Motor neuron (in vitro differentiated cells): ENCODE data around the gene ATM. TPM values are rescaled to one million over a fixed set of nuclear protein-coding genes. Genes with fewer than 3 reads are reported as not detected.
"Not testable (repeated sequence)": the region's sequence is repeated elsewhere in the genome, so short reads cannot be mapped to it uniquely, and the experiment has no call there.

Source experiments
- ATAC-seq, 8 experiments: fragments of 200-7000 bp; cut with Tn5 transposase; replicated peaks in 6 of 8; 2 replicates each; pipeline ENCODE4 v1.8.0; 2021; ENCODE audit warnings: mild to moderate bottlenecking in 8 of 8, moderate library complexity in 8 of 8
- H3K27ac ChIP-seq, 2 donors: fragments of 250-450 bp; sonication (Bioruptor Pico); 2 replicates each; pipeline ENCODE4 v1.9.0; 2021; ENCODE audit warnings: antibody characterized with exemption in 2 of 2, mild to moderate bottlenecking in 2 of 2, moderate library complexity in 1 of 2
- H3K4me1 ChIP-seq, 2 donors: fragments of 250-450 bp; sonication (Bioruptor Pico); replicated peaks in 1 of 2; 2 replicates each; pipeline ENCODE4 v1.6.1; 2021; ENCODE audit warnings: antibody characterized with exemption in 2 of 2, mild to moderate bottlenecking in 2 of 2, moderate library complexity in 1 of 2
- H3K4me3 ChIP-seq, 5 donors: fragments of 250-450 bp; sonication (Bioruptor Pico); 2 replicates each; pipeline ENCODE4 v1.9.0; 2021; ENCODE audit warnings: antibody characterized with exemption in 5 of 5, mild to moderate bottlenecking in 5 of 5, moderate library complexity in 4 of 5
- WGBS, 10 experiments: fragments of 450-650 bp; shearing (Covaris generic); methylation state at CpG; one replicate each; pipeline ENCODE4 v1.0.0; 2022; 5-methylcytosine and 5-hydroxymethylcytosine counted together
- in situ Hi-C, 9 experiments: fragments of 400-800 bp; cut with MboI; loops; one replicate each; pipeline ENCODE4 v1.15.0; 2021; ENCODE audit warnings: low sequenced_read_pairs in 9 of 9, low pct_unique_long_range_greater_than_20kb in 2 of 9; ENCODE audit not compliant: unreplicated experiment in 9 of 9
- total RNA-seq, 8 experiments: library from RNA; unstranded; fragments of 300-600 nt; gene quantifications; 2 replicates each; pipeline versions ENCODE4 v1.2.3 to v1.2.4, GENCODE V29; 2022

ATM gene
- total RNA-seq, 8 experiments from 2014 or later, result 41.2 to 132 (median 59.1) TPM

DNA sequence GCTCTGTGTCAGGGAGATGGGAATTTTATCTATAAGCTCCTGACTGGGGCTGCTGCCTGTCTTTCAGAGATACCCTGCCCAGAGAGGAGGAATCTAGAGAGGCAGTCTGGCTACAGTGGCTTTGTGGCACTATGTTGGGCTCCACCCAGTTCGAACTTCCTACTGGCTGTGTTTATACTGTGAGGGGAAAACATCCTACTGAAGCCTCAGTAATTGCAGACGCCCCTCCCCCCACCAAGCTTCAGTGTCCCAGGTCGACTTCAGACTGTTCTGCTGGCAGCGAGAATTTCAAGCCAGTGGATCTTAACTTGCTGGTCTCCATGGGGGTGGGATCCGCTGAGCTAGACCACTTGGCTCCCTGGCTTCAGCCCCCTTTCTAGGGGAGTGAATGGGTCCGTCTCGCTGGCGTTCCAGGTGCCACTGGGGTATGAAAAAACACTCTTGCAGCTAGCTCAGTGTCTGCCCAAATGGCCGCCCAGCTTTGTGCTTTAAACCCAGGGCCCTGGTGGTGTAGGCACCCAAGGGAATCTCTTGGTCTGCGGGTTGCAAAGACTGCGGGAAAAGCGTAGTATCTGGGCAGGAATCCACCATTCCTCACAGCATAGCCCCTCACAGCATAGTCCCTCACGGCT lies 54.2 kb downstream of the ATM start:
- ATAC-seq, in situ Hi-C loops, H3K4me1 ChIP-seq, H3K4me3 ChIP-seq, H3K27ac ChIP-seq: not testable (repeated sequence)
- 80 to 100% (median 91%) methylated on average over 2 to 6 of the region's 13 CpGs; no CpG with 5 or more reads in 6 of the 10 experiments for WGBS, 10 experiments

DNA sequence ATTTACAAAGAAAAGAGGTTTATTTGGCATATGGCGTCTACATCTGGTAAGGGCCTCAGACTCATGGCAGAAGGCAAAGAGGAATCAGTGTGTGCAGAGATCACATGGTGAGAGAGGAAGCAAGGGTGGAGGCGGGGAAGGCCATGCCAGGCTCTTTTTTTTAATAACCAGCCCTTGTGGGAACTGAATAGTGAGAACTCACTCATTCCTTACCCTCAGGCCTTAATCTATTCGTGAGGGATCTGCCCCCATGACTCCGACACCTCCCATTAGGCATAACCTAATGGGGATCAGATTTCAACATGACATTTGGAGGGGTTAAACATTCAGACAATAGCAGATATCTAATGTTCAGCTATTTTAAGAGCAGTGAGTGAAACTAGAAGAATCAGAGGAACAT lies 55.7 kb downstream of the ATM start:
- in situ Hi-C loops, result no loop called here
- Histone ChIP-seq H3K4me3 (no peak overlapping the region), H3K27ac (no peak overlapping the region), H3K4me1 (no peaks in the 10 kb centered on the region)
- peak in 6 of 8 experiments; percentile 17 to 97 (median 80) for ATAC-seq
- 21 to 86% (median 50%) methylated on average over 1 to 4 of the region's 4 CpGs; no CpG with 5 or more reads in 1 of the 10 experiments for WGBS, 10 experiments

DNA sequence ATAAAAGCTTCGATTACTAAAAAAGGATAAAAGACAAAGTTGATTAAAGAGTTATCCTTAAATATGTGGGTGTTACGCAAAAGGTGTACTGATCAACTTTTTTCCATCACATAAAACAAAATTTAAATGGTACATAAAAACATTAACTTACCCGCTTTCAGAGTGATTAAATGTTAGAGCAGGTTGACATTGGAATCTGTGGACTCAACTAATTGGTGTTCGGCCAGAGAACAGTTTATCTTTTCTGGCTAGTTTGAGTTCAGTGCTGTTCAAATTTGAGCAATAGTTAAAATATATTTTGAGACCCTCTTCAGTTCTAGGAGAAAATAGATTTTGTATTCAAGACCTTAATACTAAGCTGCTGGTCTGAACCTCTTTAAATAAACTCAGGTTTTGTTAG lies 56.1 kb downstream of the ATM start:
- in situ Hi-C loops, result no loop called here
- 80 to 100% (median 95%) methylated on average over 1 to 4 of the region's 4 CpGs for WGBS, 10 experiments
- peak in 1 of 8 experiments; percentile 19 for ATAC-seq
- Histone ChIP-seq H3K4me3 (no peak overlapping the region), H3K27ac (no peak overlapping the region), H3K4me1 (no peaks in the 10 kb centered on the region)

DNA sequence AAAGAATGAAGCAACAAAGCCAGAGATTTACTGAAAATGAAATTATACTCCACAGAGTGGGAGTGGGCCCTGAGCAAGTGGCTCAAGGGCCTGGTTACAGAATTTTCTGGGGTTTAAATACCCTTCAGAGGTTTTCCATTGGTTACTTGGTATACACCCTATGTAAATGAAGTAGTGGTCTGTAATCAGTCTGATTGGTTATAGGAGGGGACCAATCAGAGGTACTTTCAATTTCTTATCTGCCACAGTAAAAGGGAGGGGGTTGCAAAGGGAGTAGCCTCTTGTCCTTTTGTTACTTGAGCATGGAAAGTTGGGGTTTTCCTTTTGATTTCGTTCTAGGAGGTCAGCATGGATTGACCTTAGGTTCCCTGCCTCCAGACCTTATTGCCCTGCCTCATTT lies 63.5 kb downstream of the ATM start:
- WGBS, 10 experiments, result 40 to 100% (median 90%) methylated on average over 1 of the region's 1 CpG; no CpG with 5 or more reads in 3 of the 10 experiments
- no peak overlapping the region for H3K4me3 ChIP-seq
- no peak overlapping the region for H3K27ac ChIP-seq
- in situ Hi-C loops, result no loop called here
- H3K4me1 ChIP-seq, result no peaks in the 10 kb centered on the region
- ATAC-seq, result no peak

DNA sequence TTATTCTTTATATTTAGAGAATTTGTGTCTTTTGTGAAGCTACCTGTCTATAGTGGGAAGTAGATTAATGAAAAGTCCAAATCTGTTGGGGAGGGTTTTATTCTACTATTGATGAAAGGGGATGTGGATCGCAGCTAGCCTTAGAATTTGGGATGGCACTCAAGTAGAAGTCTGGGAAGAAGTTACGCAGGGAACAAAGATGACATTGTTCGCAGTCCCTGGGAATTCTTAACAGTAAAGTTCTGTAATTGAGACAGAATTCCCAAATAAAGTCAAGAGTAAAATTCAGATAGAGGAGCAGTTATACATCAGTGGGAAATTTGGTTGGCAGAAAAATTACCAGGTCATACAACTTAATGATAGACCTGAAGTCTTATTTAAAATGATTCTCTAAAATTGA lies 64.1 kb downstream of the ATM start:
- WGBS, 10 experiments, result 88 to 100% (median 100%) methylated on average over 1 to 3 of the region's 3 CpGs
- in situ Hi-C loops, result no loop called here
- no peak for ATAC-seq
- no peak overlapping the region for H3K27ac ChIP-seq
- no peak overlapping the region for H3K4me3 ChIP-seq
- no peaks in the 10 kb centered on the region for H3K4me1 ChIP-seq

DNA sequence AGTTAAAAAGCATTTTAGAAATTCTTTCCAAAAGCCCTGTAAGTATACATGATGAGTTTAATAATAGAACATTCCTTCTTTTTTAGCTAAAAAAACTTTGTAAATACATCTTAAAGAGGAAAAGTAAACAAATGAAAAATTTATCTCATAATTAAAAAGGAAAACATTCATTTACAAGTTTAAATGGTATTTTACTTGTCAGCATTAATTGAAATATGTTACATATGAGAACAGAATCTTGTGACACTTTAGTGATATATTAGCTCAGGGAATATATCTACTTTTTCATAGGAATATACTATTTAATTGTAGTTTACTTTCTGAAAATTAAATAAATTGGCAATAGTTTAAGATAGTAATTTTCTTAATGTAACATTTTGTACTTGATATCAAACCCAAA lies 66.2 kb downstream of the ATM start:
- H3K27ac ChIP-seq, ATAC-seq, H3K4me1 ChIP-seq, in situ Hi-C loops, H3K4me3 ChIP-seq: not testable (repeated sequence)

DNA sequence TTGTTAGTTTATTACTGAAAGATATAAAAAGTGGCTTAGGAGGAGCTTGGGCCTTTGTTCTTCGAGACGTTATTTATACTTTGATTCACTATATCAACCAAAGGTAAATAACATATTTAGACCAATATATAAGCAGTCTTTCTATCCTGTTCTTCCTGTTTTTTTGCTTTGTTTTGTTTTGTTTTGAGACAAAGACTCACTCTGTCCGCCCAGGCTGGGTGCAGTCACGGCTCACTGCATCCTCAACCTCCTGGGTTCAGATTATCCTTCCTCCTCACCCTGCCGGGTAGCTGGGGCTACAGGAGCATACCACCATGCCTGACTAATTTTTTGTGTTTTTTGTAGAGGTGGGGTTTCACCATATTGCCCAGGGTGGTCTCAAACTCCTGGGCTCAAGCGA lies 66.8 kb downstream of the ATM start:
- 73 to 100% (median 93%) methylated on average over 2 to 6 of the region's 6 CpGs; no CpG with 5 or more reads in 2 of the 10 experiments for WGBS, 10 experiments
- in situ Hi-C loops, result no loop called here
- no peak overlapping the region for H3K27ac ChIP-seq
- no peaks in the 10 kb centered on the region for H3K4me1 ChIP-seq
- no peak overlapping the region for H3K4me3 ChIP-seq
- ATAC-seq, result no peak

DNA sequence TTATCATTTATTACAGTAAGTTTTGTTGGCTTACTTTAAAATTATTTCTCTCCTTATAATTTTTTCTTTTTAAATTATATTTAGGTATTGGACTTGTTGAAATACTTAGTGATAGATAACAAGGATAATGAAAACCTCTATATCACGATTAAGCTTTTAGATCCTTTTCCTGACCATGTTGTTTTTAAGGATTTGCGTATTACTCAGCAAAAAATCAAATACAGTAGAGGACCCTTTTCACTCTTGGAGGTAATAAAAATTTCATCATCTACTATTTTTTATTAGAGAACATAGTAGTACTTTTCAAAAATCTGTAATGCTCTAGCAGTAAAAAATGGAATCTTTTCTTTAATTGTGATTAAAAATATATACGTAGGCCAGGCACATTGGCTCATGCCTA lies 70.4 kb downstream of the ATM start:
- in situ Hi-C loops, result no loop called here
- Histone ChIP-seq H3K4me3 (no peak overlapping the region), H3K27ac (no peak overlapping the region), H3K4me1 (no peaks in the 10 kb centered on the region)
- no peak for ATAC-seq
- WGBS, 10 experiments, result 89 to 100% (median 100%) methylated on average over 1 to 3 of the region's 3 CpGs

DNA sequence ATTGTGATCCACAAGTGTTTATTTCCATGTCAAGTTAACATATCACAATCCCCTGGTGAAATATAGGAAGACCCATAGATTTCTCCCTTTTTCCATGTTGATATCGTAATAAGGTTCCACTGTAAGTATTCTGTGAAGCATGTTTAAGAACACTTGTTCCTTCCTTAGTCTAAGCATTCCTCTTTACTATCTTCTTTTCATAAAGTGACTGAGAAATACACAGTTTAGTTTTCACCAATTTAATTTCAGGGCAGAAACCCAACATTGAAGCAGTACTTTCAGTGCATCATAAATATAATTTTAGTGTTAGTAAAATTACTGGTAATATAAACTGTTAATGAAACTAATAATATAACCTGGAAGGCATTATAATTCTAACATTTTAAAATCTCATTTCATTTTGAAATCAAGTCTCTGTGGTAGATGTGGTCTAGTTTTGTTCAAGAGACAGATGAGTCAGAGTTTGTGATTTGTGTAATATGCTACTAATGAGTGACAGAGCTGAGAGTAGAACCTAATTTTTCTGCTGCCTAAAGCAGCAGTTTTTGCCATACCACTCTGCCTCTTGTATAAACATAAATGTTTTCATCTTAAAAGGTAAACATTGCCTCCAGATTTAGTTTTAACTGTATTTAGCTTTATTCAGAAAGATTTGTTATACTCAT lies 79.4 kb downstream of the ATM start:
- no peaks in the 10 kb centered on the region for H3K4me1 ChIP-seq
- 50 to 100% (median 100%) methylated on average over 1 of the region's 1 CpG; no CpG with 5 or more reads in 1 of the 10 experiments for WGBS, 10 experiments
- ATAC-seq, result peak in 1 of 8 experiments; percentile 25
- no peak overlapping the region for H3K4me3 ChIP-seq
- in situ Hi-C loops, result loop anchor here in 1 of 9 experiments (25.0 kb wide), 1 partner anchor 140 kb away; no protein-coding TSS in a partner anchor
- H3K27ac ChIP-seq, result no peak overlapping the region

DNA sequence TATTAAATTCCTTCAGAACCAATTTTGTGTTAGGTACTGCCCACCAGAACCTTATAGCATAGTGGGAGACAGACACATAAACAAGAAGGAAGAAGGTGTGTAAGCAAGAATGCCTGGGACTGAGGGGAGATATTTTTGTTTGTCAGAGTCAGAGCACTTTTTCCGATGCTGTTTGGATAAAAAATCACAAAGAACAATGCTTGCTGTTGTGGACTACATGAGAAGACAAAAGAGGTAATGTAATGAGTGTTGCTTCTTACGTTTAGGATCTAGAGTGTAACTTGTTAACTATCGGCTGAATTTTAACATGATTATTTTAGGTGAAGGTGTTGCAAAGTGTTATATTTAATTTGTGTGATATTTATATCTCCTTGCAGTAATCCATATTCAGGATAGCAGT lies 84.9 kb downstream of the ATM start:
- Histone ChIP-seq H3K27ac (no peak overlapping the region), H3K4me3 (no peak overlapping the region)

DNA sequence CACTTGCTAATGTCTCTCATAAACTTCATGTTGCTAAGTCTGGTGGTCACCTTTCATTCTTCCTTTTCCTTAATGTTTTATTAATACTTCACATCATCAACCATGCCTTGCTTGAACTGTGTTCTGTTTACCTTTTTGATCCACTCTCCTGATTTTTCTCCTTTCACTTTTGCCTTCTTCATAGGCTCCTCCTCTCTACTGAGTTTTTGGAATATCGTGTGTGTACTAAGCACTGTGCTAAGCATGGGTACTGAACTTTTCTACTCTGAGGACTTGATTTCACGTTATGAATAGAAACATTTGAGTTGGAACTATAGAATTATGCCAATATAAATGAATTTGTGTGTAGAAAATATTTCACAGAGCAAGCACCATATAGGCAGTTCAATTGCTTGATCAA lies 90.6 kb downstream of the ATM start:
- WGBS, 10 experiments, result 42 to 100% (median 93%) methylated on average over 1 to 2 of the region's 2 CpGs
- Histone ChIP-seq H3K4me3 (no peak overlapping the region), H3K27ac (no peak overlapping the region), H3K4me1 (no peaks in the 10 kb centered on the region)
- no peak for ATAC-seq
- in situ Hi-C loops, result loop anchor here in 1 of 9 experiments (25.0 kb wide), 1 partner anchor 151 kb away; no protein-coding TSS in a partner anchor

More for the DNA sequence above, 84.9 kb downstream of the ATM start:
- ATAC-seq, result no peak
- WGBS, 10 experiments, result 85 to 100% (median 93%) methylated on average over 1 to 3 of the region's 3 CpGs
- in situ Hi-C loops, result loop anchor here in 1 of 9 experiments (25.0 kb wide), 1 partner anchor 145 kb away; no protein-coding TSS in a partner anchor
- no peaks in the 10 kb centered on the region for H3K4me1 ChIP-seq

DNA sequence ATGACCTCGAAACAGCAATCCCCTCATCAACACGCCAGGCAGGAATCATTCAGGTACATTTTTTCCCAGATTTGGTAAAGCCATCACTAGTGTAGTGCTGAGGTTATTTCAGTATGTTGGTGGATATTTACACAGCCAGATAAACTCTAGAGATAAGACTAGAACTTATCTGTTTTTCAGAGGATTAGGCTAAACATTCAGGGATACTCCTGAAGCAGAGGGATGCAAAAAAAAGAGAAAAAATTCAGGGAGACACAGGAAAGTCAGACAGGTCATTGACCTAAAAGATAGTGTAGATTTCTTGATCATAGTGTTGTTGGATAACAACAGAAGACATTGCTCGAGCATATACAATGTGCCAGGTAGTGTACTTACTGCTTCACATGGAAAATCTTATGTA lies 93.2 kb downstream of the ATM start:
- Histone ChIP-seq H3K4me3 (no peak overlapping the region), H3K4me1 (no peaks in the 10 kb centered on the region), H3K27ac (no peak overlapping the region)
- ATAC-seq, result no peak
- in situ Hi-C loops, result loop anchor here in 1 of 9 experiments (25.0 kb wide), 1 partner anchor 154 kb away; no protein-coding TSS in a partner anchor
- 90 to 100% (median 100%) methylated on average over 1 to 3 of the region's 3 CpGs for WGBS, 10 experiments

DNA sequence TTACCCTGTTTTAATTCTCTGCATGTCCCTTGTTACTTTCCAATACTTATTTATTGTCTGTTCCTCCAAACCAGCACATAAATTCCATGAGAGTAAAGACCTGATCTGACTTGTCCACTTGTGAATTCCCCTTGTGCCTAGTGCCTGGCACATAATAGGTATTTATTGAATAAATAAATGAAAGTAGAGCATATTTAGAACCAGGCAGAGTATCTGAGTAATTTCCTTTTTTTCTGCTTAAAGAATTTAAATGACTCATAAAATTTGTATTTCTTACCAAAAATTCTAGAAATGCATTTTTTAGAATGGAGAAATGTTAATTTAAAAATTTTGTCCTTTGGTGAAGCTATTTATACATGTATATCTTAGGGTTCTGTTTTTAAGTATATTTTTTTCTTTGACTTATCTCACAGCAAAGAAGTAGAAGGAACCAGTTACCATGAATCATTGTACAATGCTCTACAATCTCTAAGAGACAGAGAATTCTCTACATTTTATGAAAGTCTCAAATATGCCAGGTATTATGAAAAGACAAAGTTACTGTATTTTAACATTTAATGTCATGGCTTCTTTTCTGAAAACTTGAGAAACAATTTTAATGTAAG lies 96.8 kb downstream of the ATM start:
- no peak for ATAC-seq
- no peaks in the 10 kb centered on the region for H3K4me1 ChIP-seq
- in situ Hi-C loops, result loop anchor here in 1 of 9 experiments (25.0 kb wide), 1 partner anchor 157 kb away; no protein-coding TSS in a partner anchor
- H3K27ac ChIP-seq, result no peak overlapping the region
- no peak overlapping the region for H3K4me3 ChIP-seq
